ENCODE results near the gene SYNDIG1.

Gene SYNDIG1

DNA sequence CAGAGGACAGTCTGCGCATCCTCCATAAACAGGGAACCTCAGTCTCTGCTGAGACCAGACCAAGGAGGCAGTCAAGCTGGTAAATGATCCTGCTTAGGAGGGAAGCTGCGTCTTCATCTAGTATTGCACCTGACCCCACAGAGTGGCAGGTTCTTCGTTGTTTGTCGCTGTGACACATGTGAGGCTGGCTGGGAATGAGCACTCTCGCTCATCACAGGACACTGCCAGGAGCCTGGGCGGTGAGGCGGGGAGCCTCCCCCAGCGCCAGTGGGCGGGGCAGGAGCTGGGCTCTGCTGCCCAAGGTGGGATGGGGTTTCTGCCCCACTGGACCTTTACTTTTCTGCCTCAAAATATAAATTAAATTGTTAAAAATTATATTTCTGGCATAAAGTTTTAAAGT is 48.4 kb upstream of the SYNDIG1 start:
- Histone ChIP-seq H3K27ac (replicated peaks) (no peak overlapping the region), H3K27me3 (ENCODE audit: insufficient read depth, poor library complexity, severe bottlenecking) (no peaks in the 10 kb centered on the region), H3K4me3 (replicated peaks; ENCODE audit: insufficient read depth, low read length) (no peak overlapping the region)
- DNase-seq (ENCODE audit: low read depth in 1 of 2, low spot score in 1 of 2), result no peak
- TF ChIP-seq, protein P1, sequence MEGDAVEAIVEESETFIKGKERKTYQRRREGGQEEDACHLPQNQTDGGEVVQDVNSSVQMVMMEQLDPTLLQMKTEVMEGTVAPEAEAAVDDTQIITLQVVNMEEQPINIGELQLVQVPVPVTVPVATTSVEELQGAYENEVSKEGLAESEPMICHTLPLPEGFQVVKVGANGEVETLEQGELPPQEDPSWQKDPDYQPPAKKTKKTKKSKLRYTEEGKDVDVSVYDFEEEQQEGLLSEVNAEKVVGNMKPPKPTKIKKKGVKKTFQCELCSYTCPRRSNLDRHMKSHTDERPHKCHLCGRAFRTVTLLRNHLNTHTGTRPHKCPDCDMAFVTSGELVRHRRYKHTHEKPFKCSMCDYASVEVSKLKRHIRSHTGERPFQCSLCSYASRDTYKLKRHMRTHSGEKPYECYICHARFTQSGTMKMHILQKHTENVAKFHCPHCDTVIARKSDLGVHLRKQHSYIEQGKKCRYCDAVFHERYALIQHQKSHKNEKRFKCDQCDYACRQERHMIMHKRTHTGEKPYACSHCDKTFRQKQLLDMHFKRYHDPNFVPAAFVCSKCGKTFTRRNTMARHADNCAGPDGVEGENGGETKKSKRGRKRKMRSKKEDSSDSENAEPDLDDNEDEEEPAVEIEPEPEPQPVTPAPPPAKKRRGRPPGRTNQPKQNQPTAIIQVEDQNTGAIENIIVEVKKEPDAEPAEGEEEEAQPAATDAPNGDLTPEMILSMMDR (IDR thresholded peaks at IDR 0.05; ENCODE audit: insufficient read depth, low read length), result no peak
- TF ChIP-seq POLR2AphosphoS5 (IDR thresholded peaks at IDR 0.05; ENCODE audit: low read depth) (no peak), GABPA (IDR thresholded peaks at IDR 0.05; ENCODE audit: low read depth) (no peak), SPI1 (IDR thresholded peaks at IDR 0.05; ENCODE audit: borderline replicate concordance, low read depth) (no peak)
- TF ChIP-seq, protein P2, sequence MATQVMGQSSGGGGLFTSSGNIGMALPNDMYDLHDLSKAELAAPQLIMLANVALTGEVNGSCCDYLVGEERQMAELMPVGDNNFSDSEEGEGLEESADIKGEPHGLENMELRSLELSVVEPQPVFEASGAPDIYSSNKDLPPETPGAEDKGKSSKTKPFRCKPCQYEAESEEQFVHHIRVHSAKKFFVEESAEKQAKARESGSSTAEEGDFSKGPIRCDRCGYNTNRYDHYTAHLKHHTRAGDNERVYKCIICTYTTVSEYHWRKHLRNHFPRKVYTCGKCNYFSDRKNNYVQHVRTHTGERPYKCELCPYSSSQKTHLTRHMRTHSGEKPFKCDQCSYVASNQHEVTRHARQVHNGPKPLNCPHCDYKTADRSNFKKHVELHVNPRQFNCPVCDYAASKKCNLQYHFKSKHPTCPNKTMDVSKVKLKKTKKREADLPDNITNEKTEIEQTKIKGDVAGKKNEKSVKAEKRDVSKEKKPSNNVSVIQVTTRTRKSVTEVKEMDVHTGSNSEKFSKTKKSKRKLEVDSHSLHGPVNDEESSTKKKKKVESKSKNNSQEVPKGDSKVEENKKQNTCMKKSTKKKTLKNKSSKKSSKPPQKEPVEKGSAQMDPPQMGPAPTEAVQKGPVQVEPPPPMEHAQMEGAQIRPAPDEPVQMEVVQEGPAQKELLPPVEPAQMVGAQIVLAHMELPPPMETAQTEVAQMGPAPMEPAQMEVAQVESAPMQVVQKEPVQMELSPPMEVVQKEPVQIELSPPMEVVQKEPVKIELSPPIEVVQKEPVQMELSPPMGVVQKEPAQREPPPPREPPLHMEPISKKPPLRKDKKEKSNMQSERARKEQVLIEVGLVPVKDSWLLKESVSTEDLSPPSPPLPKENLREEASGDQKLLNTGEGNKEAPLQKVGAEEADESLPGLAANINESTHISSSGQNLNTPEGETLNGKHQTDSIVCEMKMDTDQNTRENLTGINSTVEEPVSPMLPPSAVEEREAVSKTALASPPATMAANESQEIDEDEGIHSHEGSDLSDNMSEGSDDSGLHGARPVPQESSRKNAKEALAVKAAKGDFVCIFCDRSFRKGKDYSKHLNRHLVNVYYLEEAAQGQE (IDR thresholded peaks at IDR 0.05; ENCODE audit: insufficient replicate concordance, low read depth), result no peak

DNA sequence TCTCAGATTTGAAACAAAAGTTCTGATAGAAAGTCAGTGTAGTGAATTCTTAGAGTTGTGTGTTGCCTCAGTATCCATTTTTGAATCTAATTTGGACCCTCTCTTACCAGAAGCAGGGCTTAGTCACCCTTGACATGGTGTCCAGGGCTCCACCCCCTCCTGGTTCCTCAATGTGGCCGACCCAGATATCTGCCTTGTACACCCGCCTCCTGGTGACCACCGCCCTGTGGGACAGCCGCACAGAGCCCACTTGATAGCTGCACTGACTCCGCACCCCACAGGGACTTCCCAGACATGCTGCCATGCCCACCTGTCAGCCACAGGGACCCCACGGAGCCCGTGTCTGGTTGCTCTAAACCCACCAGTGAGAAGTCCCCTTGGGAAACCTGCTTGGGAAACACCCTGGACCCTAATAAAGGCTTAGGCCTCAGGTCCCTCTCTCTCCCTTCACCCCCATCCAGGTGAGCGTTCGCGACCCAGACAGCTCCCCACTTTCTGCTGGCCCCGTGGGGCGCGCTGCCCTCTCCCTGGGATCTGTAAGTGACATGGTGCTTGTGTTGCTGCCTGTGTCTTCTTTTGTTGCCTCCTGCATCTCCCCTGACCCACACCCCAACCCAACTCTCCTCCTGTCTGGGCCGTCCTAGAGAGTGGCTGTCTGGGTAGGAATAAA is 47.2 kb upstream of the SYNDIG1 start:
- DNase-seq (ENCODE audit: low read depth in 1 of 2, low spot score in 1 of 2), result no peak
- no peaks in the 10 kb centered on the region for H3K27me3 ChIP-seq (ENCODE audit: insufficient read depth, poor library complexity, severe bottlenecking)
- TF ChIP-seq, protein P2 (IDR thresholded peaks at IDR 0.05; ENCODE audit: insufficient replicate concordance, low read depth), result no peak
- TF ChIP-seq SPI1 (IDR thresholded peaks at IDR 0.05; ENCODE audit: borderline replicate concordance, low read depth), result no peak
- H3K4me3 ChIP-seq (replicated peaks; ENCODE audit: insufficient read depth, low read length), result no peak overlapping the region
- no peak overlapping the region for H3K27ac ChIP-seq (replicated peaks)

DNA sequence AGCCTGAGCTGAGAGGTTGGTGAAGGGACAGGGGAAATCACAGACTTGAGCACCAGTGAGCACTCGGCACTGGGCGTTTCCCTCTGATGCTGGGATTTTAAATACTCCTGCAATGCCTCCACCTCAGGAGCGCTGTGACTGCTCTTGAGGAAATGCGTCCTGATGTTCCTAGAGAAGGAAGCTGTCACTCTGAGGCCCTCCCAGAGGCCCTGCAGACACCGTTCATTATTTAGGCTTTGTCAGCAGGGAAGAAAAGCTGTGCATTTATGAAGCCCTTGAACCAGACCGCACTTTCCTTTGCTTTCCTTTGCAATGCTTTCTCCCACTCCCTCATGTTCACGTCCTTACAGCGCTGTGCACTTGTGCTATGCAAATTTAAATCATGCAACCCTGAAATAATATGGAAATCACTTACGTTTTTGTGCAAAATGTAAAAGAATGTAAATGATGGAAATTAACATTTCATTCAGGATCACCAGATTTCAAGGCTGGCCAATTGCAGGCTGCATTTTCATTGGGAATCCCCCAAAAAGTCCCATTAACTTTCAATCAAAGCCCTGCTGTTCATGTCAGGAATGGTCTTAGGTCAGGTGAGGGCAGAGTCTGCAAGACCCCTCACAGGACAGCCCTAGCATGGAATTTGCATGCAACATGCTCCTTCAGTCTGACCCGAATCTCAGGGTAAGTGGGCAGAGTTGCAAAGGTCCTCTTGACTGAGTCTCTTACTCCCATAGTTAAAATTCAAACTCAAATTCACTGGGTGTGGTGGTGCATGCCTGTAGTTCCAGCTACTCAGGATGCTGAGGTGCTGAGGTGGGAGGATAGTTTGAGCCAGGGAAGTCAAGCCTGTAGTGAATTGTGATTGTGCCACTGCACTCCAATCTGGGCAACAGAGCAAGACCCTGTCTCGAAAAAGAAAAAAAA is 45.8 kb upstream of the SYNDIG1 start:
- TF ChIP-seq SPI1 (IDR thresholded peaks at IDR 0.05; ENCODE audit: borderline replicate concordance, low read depth) (no peak), GABPA (IDR thresholded peaks at IDR 0.05; ENCODE audit: low read depth) (no peak), POLR2AphosphoS5 (IDR thresholded peaks at IDR 0.05; ENCODE audit: low read depth) (no peak)
- TF ChIP-seq, protein P1 (IDR thresholded peaks at IDR 0.05; ENCODE audit: insufficient read depth, low read length), result no peak
- TF ChIP-seq, protein P2 (IDR thresholded peaks at IDR 0.05; ENCODE audit: insufficient replicate concordance, low read depth), result no peak
- DNase-seq (ENCODE audit: low read depth in 1 of 2, low spot score in 1 of 2), result no peak
- H3K27me3 ChIP-seq (ENCODE audit: insufficient read depth, poor library complexity, severe bottlenecking), result no peaks in the 10 kb centered on the region
- H3K27ac ChIP-seq (replicated peaks), result no peak overlapping the region
- no peak overlapping the region for H3K4me3 ChIP-seq (replicated peaks; ENCODE audit: insufficient read depth, low read length)
